ENCODE measurements around the gene SLC12A3. TPM values are rescaled to one million over a fixed set of nuclear protein-coding genes. Genes with fewer than 3 reads are reported as not detected.

The SLC12A3 gene
- total and polyA plus RNA-seq, 2 experiments from 2014 or later = not detected

DNA sequence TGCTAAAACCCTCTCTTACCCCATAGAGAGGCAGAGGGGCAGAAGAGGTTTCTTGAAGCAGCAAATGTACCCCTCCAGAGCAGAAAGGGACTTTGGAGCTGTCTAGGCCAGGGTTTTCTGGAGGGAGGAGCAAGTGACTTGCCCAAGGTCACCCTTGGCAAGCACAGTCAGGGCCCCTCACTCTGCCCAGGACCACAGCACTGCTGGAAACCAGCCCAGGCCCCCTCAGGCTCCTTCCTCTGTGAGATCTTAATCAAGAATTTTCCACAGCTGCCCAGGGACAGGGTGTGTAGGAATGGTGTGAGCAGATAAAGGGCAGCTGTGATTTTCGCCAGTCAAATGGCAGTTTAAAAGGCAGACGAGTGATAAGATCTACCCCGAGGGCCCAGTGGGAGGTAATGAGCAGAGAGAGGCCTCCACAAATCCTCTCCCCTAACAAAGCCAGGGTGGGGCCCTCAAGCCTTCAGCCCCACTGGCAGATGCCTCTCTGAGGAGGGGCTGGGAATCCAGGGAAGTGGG is 3.9 kb upstream of the SLC12A3 start:
- WGBS (ENCODE audit: low lambda C conversion rate, missing lambda C conversion rate) = 21% methylated on average over 3 of the region's 3 CpGs
- no peak for TF ChIP-seq EZH2phosphoT487 (IDR thresholded peaks at IDR 0.05; ENCODE audit: low read depth, severe bottlenecking, unreplicated experiment)
- TF ChIP-seq, protein P1, sequence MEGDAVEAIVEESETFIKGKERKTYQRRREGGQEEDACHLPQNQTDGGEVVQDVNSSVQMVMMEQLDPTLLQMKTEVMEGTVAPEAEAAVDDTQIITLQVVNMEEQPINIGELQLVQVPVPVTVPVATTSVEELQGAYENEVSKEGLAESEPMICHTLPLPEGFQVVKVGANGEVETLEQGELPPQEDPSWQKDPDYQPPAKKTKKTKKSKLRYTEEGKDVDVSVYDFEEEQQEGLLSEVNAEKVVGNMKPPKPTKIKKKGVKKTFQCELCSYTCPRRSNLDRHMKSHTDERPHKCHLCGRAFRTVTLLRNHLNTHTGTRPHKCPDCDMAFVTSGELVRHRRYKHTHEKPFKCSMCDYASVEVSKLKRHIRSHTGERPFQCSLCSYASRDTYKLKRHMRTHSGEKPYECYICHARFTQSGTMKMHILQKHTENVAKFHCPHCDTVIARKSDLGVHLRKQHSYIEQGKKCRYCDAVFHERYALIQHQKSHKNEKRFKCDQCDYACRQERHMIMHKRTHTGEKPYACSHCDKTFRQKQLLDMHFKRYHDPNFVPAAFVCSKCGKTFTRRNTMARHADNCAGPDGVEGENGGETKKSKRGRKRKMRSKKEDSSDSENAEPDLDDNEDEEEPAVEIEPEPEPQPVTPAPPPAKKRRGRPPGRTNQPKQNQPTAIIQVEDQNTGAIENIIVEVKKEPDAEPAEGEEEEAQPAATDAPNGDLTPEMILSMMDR (IDR thresholded peaks at IDR 0.05; ENCODE audit: poor library complexity) = no peak
- TF ChIP-seq EZH2 (IDR thresholded peaks at IDR 0.05; ENCODE audit: borderline replicate concordance) = no peak

DNA sequence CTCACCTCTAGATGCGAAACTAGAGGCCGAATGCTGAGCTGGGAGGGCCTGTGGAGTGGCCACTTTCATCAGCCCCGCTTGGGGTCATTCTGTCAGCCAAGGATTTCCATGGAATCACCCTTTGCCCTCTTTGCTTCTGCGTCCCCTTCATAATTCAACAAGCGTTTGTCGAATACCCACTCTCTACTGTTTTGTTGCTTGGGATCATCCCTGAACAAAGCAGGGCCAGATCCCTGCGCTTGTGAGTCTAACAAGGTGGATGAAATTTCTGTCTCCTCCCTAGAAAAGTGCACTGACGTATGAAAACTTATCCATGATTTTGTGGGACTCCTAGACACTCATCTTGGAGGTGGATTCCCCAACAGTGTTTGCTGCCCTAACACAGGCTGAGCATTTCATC is 3.3 kb upstream of the SLC12A3 start:
- Histone ChIP-seq H3K9me2 (replicated peaks; ENCODE audit: insufficient read depth) (no peaks in the 10 kb centered on the region), H3K27me3 (no peaks in the 10 kb centered on the region), H3K4me3 (no peak overlapping the region), H3K4me1 (ENCODE audit: insufficient read depth) (peaks cover 26% of the 10 kb centered on the region), H4K20me1 (ENCODE audit: insufficient read depth, poor library complexity, severe bottlenecking) (no peaks in the 10 kb centered on the region), H3K36me3 (replicated peaks; ENCODE audit: insufficient read depth, low read depth) (no peaks in the 10 kb centered on the region), H3K4me2 (peak overlapping the region; percentile 58), H2AFZ (no peak overlapping the region), H3K27ac (peak overlapping the region; percentile 58), H3K9me3 (ENCODE audit: low read depth) (no peaks in the 10 kb centered on the region), H3K79me2 (no peaks in the 10 kb centered on the region)
- TF ChIP-seq EZH2 (IDR thresholded peaks at IDR 0.05; ENCODE audit: borderline replicate concordance) (no peak), EZH2phosphoT487 (IDR thresholded peaks at IDR 0.05; ENCODE audit: low read depth, severe bottlenecking, unreplicated experiment) (no peak)
- TF ChIP-seq, protein P1 (IDR thresholded peaks at IDR 0.05; ENCODE audit: poor library complexity) = no peak
- DNase-seq (ENCODE audit: low spot score) = no peak
- 81% methylated on average over 8 of the region's 8 CpGs for WGBS (ENCODE audit: low lambda C conversion rate, missing lambda C conversion rate)

More for the DNA sequence above, 3.9 kb upstream of the SLC12A3 start:
- Histone ChIP-seq H3K4me3 (no peak overlapping the region), H4K20me1 (ENCODE audit: insufficient read depth, poor library complexity, severe bottlenecking) (no peaks in the 10 kb centered on the region), H3K79me2 (no peaks in the 10 kb centered on the region), H3K9me2 (replicated peaks; ENCODE audit: insufficient read depth) (no peaks in the 10 kb centered on the region), H3K9me3 (ENCODE audit: low read depth) (no peaks in the 10 kb centered on the region), H3K4me2 (peak overlapping the region; percentile 58), H2AFZ (no peak overlapping the region), H3K36me3 (replicated peaks; ENCODE audit: insufficient read depth, low read depth) (no peaks in the 10 kb centered on the region), H3K27me3 (no peaks in the 10 kb centered on the region), H3K4me1 (ENCODE audit: insufficient read depth) (peaks cover 29% of the 10 kb centered on the region), H3K27ac (peak overlapping the region; percentile 58)
- peak; percentile 38 for DNase-seq (ENCODE audit: low spot score)

GRCh38 chr16:56862776-56863175 is 2.2 kb upstream of the SLC12A3 start:
- no peaks in the 10 kb centered on the region for H3K79me2 ChIP-seq
- no peak for TF ChIP-seq EZH2 (IDR thresholded peaks at IDR 0.05; ENCODE audit: borderline replicate concordance)
- TF ChIP-seq, protein P1 (IDR thresholded peaks at IDR 0.05; ENCODE audit: poor library complexity) = no peak
- TF ChIP-seq EZH2phosphoT487 (IDR thresholded peaks at IDR 0.05; ENCODE audit: low read depth, severe bottlenecking, unreplicated experiment) = no peak
- H3K4me2 ChIP-seq = no peak overlapping the region
- H3K9me3 ChIP-seq (ENCODE audit: low read depth) = no peaks in the 10 kb centered on the region
- no peaks in the 10 kb centered on the region for H3K36me3 ChIP-seq (replicated peaks; ENCODE audit: insufficient read depth, low read depth)
- no peak overlapping the region for H3K27ac ChIP-seq
- DNase-seq (ENCODE audit: low spot score) = no peak
- no peak overlapping the region for H3K4me3 ChIP-seq
- no peaks in the 10 kb centered on the region for H3K9me2 ChIP-seq (replicated peaks; ENCODE audit: insufficient read depth)
- H4K20me1 ChIP-seq (ENCODE audit: insufficient read depth, poor library complexity, severe bottlenecking) = no peaks in the 10 kb centered on the region
- peaks cover 26% of the 10 kb centered on the region for H3K4me1 ChIP-seq (ENCODE audit: insufficient read depth)
- H3K27me3 ChIP-seq = no peaks in the 10 kb centered on the region
- 88% methylated on average over 5 of the region's 5 CpGs for WGBS (ENCODE audit: low lambda C conversion rate, missing lambda C conversion rate)
- no peak overlapping the region for H2AFZ ChIP-seq

All from hepatocyte (in vitro differentiated cells).